Tibial nerve (tissue), 4 donors: Measurements from ENCODE around the gene PADI3.

Experiments used
- CTCF ChIP-seq, 5 experiments: fragments of 200-600 bp in 3 of 5; fragments of 450-650 bp in 2 of 5; sonication (generic) in 3 of 5; IDR thresholded peaks; one replicate each; pipeline ENCODE4 v1.5.1; 2016 to 2019; ENCODE audit warnings: antibody characterized with exemption in 5 of 5, mild to moderate bottlenecking in 3 of 5, moderate library complexity in 2 of 5
- EP300 ChIP-seq, 2 donors: sonication (generic); formaldehyde crosslinking; IDR thresholded peaks; one replicate each; pipeline ENCODE4 v1.6.1; 2017; ENCODE audit warnings: antibody characterized with exemption in 2 of 2, mild to moderate bottlenecking in 1 of 2
- POLR2A ChIP-seq, 2 donors: fragments of 450-650 bp; IDR thresholded peaks; one replicate each; pipeline ENCODE4 v1.6.1; 2017; ENCODE audit warnings: antibody characterized with exemption in 2 of 2, mild to moderate bottlenecking in 2 of 2, moderate library complexity in 2 of 2

GRCh38 chr1:17251246-17251645 is 2.3 kb downstream of the PADI3 start:
- no peak for TF ChIP-seq CTCF (IDR thresholded peaks at IDR 0.05)
- TF ChIP-seq POLR2A (IDR thresholded peaks at IDR 0.05) = no peak
- TF ChIP-seq EP300 (IDR thresholded peaks at IDR 0.05) = no peak
